Measurements from ENCODE around the gene ALDH1A3.

The ALDH1A3 gene

GRCh38 chr15:100958326-100959065 lies 78.9 kb downstream of the ALDH1A3 start:
- no peak for DNase-seq

- DNase-seq: no peak
Observed at GRCh38 chr15:100959066-100960050, 79.7 kb downstream of the ALDH1A3 start.
